SK-N-SH treated with all-trans-retinoic acid at 6 μM for 48 hours (cell line): ENCODE results near the gene HBS1L.

Experiments used
- ATAC-seq: fragments of 200-7000 bp; cut with Tn5 transposase; 3 replicates; pipeline ENCODE4 v1.9.1; 2020; ENCODE audit warnings: mild to moderate bottlenecking, moderate library complexity
- ARNTL ChIP-seq: fragments of 450-650 bp; formaldehyde crosslinking; IDR thresholded peaks from 2 replicates; pipeline ENCODE4 v1.5.0; 2020; ENCODE audit warnings: low read depth, mild to moderate bottlenecking, moderate library complexity, borderline replicate concordance
- BACH2 ChIP-seq: fragments of 250-450 bp; sonication (Bioruptor Pico); IDR thresholded peaks from 2 replicates; pipeline ENCODE4 v1.9.0; 2021; ENCODE audit warnings: mild to moderate bottlenecking, borderline replicate concordance
- CREB5 ChIP-seq: fragments of 250-450 bp; sonication (Bioruptor Pico); IDR thresholded peaks from 2 replicates; pipeline ENCODE4 v1.5.1; 2020; ENCODE audit warnings: low read depth, mild to moderate bottlenecking, moderate library complexity
- CSDC2 ChIP-seq: fragments of 250-450 bp; sonication (Bioruptor Pico); IDR thresholded peaks from 2 replicates; pipeline ENCODE4 v1.5.0; 2020; ENCODE audit warnings: mild to moderate bottlenecking, moderate library complexity
- CSRNP3 ChIP-seq: fragments of 250-450 bp; sonication (Bioruptor Pico); IDR thresholded peaks from 2 replicates; pipeline ENCODE4 v1.5.1; 2021; ENCODE audit warnings: mild to moderate bottlenecking, moderate library complexity
- ESRRG ChIP-seq: fragments of 250-450 bp; sonication (Bioruptor Pico); IDR thresholded peaks from 2 replicates; pipeline ENCODE4 v1.6.1; 2021; ENCODE audit warnings: mild to moderate bottlenecking
- GLIS3 ChIP-seq: fragments of 250-450 bp; sonication (Bioruptor Pico); IDR thresholded peaks from 2 replicates; pipeline ENCODE4 v1.5.0; 2020; ENCODE audit warnings: mild to moderate bottlenecking, moderate library complexity
- ISL1 ChIP-seq: fragments of 250-450 bp; sonication (Bioruptor Pico); IDR thresholded peaks from 2 replicates; pipeline ENCODE4 v2.1.2; 2022; ENCODE audit warnings: mild to moderate bottlenecking, moderate library complexity
- OSR1 ChIP-seq: fragments of 250-450 bp; sonication (Bioruptor Pico); IDR thresholded peaks from 2 replicates; pipeline ENCODE4 v1.8.0; 2022; ENCODE audit warnings: moderate library complexity, mild to moderate bottlenecking, inconsistent platforms
- POU6F1 ChIP-seq: fragments of 250-450 bp; sonication (Bioruptor Pico); IDR thresholded peaks from 2 replicates; pipeline ENCODE4 v1.8.0; 2021; ENCODE audit warnings: low read depth, mild to moderate bottlenecking, moderate library complexity, borderline replicate concordance
- PPARA ChIP-seq: fragments of 250-450 bp; sonication (Bioruptor Pico); IDR thresholded peaks from 2 replicates; pipeline ENCODE4 v1.5.0; 2020; ENCODE audit warnings: mild to moderate bottlenecking, borderline replicate concordance
- RARB ChIP-seq: fragments of 250-450 bp; sonication (Bioruptor Pico); IDR thresholded peaks from 2 replicates; pipeline ENCODE4 v1.8.0; 2021; ENCODE audit warnings: mild to moderate bottlenecking, moderate library complexity
- TCF4 ChIP-seq: fragments of 250-450 bp; sonication (Bioruptor Pico); IDR thresholded peaks from 2 replicates; pipeline ENCODE4 v1.8.0; 2021; ENCODE audit warnings: mild to moderate bottlenecking, moderate library complexity, borderline replicate concordance
- TOX ChIP-seq: fragments of 250-450 bp; sonication (Bioruptor Pico); IDR thresholded peaks from 2 replicates; pipeline ENCODE4 v1.8.0; 2021; ENCODE audit warnings: mild to moderate bottlenecking, moderate library complexity, borderline replicate concordance
- TSHZ2 ChIP-seq: fragments of 250-450 bp; sonication (Bioruptor Pico); IDR thresholded peaks from 2 replicates; pipeline ENCODE4 v1.5.0; 2020; ENCODE audit warnings: mild to moderate bottlenecking, moderate library complexity
- ZC3H10 ChIP-seq: fragments of 250-450 bp; sonication (Bioruptor Pico); IDR thresholded peaks from 2 replicates; pipeline ENCODE4 v1.5.1; 2021; ENCODE audit warnings: mild to moderate bottlenecking, moderate library complexity
- ZFP3 ChIP-seq: fragments of 250-450 bp; sonication (Bioruptor Pico); IDR thresholded peaks from 2 replicates; pipeline ENCODE4 v1.5.0; 2020; ENCODE audit warnings: mild to moderate bottlenecking, moderate library complexity
- ZNF565 ChIP-seq: fragments of 450-650 bp; formaldehyde crosslinking; conservative IDR thresholded peaks from 2 replicates; pipeline ENCODE4 v1.5.0; 2020; ENCODE audit warnings: low read depth, mild to moderate bottlenecking, moderate library complexity
- ZNF70 ChIP-seq: fragments of 450-650 bp; formaldehyde crosslinking; IDR thresholded peaks from 2 replicates; pipeline ENCODE4 v1.5.0; 2020; ENCODE audit warnings: mild to moderate bottlenecking, moderate library complexity
- TF ChIP-seq, protein P1 (sequence below): fragments of 250-450 bp; sonication (Bioruptor Pico); IDR thresholded peaks from 2 replicates; pipeline ENCODE4 v1.8.0; 2020; ENCODE audit warnings: mild to moderate bottlenecking, moderate library complexity, borderline replicate concordance

HBS1L gene

GRCh38 chr6:134936476-134936875, 118.1 kb downstream of the HBS1L start:
- ATAC-seq = peak; percentile 47

DNA sequence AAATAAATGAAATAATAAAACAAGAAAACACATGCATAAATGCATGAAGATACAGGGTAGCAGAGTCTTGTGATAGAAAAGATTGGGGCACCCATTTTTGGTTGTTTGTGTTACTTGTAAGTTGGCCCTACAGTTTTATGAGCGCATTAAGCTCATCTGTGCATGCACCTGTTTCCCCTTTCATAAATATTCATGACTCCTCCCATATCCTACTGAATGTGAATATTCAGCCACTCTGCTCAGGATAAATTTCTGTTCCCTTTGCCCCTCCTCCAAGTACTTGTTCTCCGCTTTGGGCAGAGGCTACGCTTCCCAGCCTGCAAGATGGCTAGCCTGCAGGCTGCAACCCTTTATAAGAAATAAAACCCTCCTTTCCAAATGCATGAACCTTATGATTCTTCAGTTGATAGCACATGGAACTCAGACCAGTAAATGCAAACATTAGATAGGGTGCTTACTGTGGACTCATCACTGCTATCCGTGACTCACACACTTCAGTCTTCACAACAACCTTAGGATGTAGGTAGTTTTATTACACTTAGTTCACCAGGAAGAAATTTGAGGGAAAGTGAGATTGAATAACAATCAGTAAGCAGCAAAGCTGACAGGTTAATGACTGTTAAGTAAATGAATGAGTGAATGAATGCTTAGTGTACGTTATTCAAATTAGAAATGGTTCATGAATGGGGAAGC, 119.7 kb downstream of the HBS1L start:
- TF ChIP-seq ZNF70 (CRISPR knock-in tag) (no peak), TOX (CRISPR knock-in tag) (no peak), CSDC2 (CRISPR knock-in tag) (no peak), PPARA (CRISPR knock-in tag) (no peak), ISL1 (CRISPR knock-in tag) (no peak), CSRNP3 (no peak), ESRRG (no peak), RARB (CRISPR knock-in tag) (no peak), ARNTL (CRISPR knock-in tag) (no peak), OSR1 (CRISPR knock-in tag) (no peak), BACH2 (CRISPR knock-in tag) (no peak), CREB5 (no peak), TSHZ2 (no peak), TCF4 (no peak), GLIS3 (CRISPR knock-in tag) (no peak), ZC3H10 (CRISPR knock-in tag) (no peak), ZFP3 (CRISPR knock-in tag) (no peak), POU6F1 (CRISPR knock-in tag) (no peak), ZNF565 (CRISPR knock-in tag) (no peak)
- TF ChIP-seq, protein P1, sequence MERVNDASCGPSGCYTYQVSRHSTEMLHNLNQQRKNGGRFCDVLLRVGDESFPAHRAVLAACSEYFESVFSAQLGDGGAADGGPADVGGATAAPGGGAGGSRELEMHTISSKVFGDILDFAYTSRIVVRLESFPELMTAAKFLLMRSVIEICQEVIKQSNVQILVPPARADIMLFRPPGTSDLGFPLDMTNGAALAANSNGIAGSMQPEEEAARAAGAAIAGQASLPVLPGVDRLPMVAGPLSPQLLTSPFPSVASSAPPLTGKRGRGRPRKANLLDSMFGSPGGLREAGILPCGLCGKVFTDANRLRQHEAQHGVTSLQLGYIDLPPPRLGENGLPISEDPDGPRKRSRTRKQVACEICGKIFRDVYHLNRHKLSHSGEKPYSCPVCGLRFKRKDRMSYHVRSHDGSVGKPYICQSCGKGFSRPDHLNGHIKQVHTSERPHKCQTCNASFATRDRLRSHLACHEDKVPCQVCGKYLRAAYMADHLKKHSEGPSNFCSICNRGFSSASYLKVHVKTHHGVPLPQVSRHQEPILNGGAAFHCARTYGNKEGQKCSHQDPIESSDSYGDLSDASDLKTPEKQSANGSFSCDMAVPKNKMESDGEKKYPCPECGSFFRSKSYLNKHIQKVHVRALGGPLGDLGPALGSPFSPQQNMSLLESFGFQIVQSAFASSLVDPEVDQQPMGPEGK = no peak
- ATAC-seq = no peak

More at GRCh38 chr6:134936476-134936875, 118.1 kb downstream of the HBS1L start:
- TF ChIP-seq CSDC2 (CRISPR knock-in tag) (0 out of 2 replicates have a peak, but pooled peaks have one; percentile 31), TCF4 (no peak), TOX (CRISPR knock-in tag) (no peak), RARB (CRISPR knock-in tag) (no peak)
